ENCODE measurements around the gene SDK2.

The SDK2 gene

GRCh38 chr17:73356561-73357170 is 287.6 kb downstream of the SDK2 start:
- DNase-seq: no peak

GRCh38 chr17:73354423-73355284 is 289.6 kb downstream of the SDK2 start:
- DNase-seq: no peak

- no peak for DNase-seq
Observed at GRCh38 chr17:73352261-73352660, 292.0 kb downstream of the SDK2 start.

- no peak for DNase-seq
Observed at GRCh38 chr17:73351764-73352163, 292.5 kb downstream of the SDK2 start.

- DNase-seq: no peak
Observed at GRCh38 chr17:73350864-73351263, 293.4 kb downstream of the SDK2 start.

- no peak for DNase-seq
Observed at GRCh38 chr17:73349647-73350046, 294.6 kb downstream of the SDK2 start.

GRCh38 chr17:73349138-73349537 is 295.1 kb downstream of the SDK2 start:
- DNase-seq: no peak

GRCh38 chr17:73348829-73349095 is 295.5 kb downstream of the SDK2 start:
- DNase-seq: no peak

GRCh38 chr17:73348018-73348828 is 296.0 kb downstream of the SDK2 start:
- DNase-seq: no peak

- DNase-seq: no peak
Observed at GRCh38 chr17:73347351-73347750, 296.9 kb downstream of the SDK2 start.

- DNase-seq: no peak
Observed at GRCh38 chr17:73346501-73347162, 297.6 kb downstream of the SDK2 start.

GRCh38 chr17:73343739-73344454 is 300.3 kb downstream of the SDK2 start:
- DNase-seq: no peak

GRCh38 chr17:73343168-73343634 is 301.0 kb downstream of the SDK2 start:
- DNase-seq: no peak

GRCh38 chr17:73342541-73343167 is 301.6 kb downstream of the SDK2 start:
- no peak for DNase-seq

- DNase-seq: no peak
Observed at GRCh38 chr17:73342050-73342522, 302.2 kb downstream of the SDK2 start.

- no peak for DNase-seq
Observed at GRCh38 chr17:73341350-73342049, 302.7 kb downstream of the SDK2 start.

- DNase-seq: no peak
Observed at GRCh38 chr17:73340093-73340596, 304.1 kb downstream of the SDK2 start.

GRCh38 chr17:73338566-73339197 is 305.6 kb downstream of the SDK2 start:
- DNase-seq: no peak

- no peak for DNase-seq
Observed at GRCh38 chr17:73338050-73338521, 306.2 kb downstream of the SDK2 start.

- DNase-seq: no peak
Observed at GRCh38 chr17:73337330-73337710, 306.9 kb downstream of the SDK2 start.
